Mesangial cell (primary cell): ENCODE results near the gene RASSF4. TPM values are rescaled to one million over a fixed set of nuclear protein-coding genes. Genes with fewer than 3 reads are reported as not detected.

Experiments
- total RNA-seq: library from RNA; depleted of rRNA; stranded (reverse); fragments of >200 nt; gene quantifications from 2 replicates; pipeline ENCODE4 v1.2.3, GENCODE V29; 2015

Gene RASSF4
- 12.9 and 38.3 TPM in 2 replicates for total RNA-seq

GRCh38 chr10:44959247-44960087, at the start of gene RASSF4:
Gene RASSF4 (plus strand): TSS chr10:44959802. CDS start chr10:44970203, 10,401 bp downstream.

GRCh38 chr10:44911081-44911540, 48.5 kb upstream of the RASSF4 start, which contains the start of gene TMEM72:
Gene TMEM72 (plus strand): TSS chr10:44911337. CDS start chr10:44911513, 176 bp downstream.

GRCh38 chr10:44978570-44979280, 19.1 kb downstream of the RASSF4 start, which contains the start of gene DEPP1:
Gene DEPP1 (minus strand): TSS chr10:44978809. CDS start chr10:44978030, 779 bp downstream.

GRCh38 chr10:45000752-45001380, 41.3 kb downstream of the RASSF4 start, which contains the start of gene ZNF22:
Gene ZNF22 (plus strand): TSS chr10:45000923. CDS start chr10:45003369, 2,446 bp downstream.

Other genes with a start within 250 kb of the RASSF4 start
- gene TMEM72, start 48.5 kb upstream of the RASSF4 start, total RNA-seq: 0.25 TPM in 1 of 2 replicates, not detected in the other
- gene DEPP1, start 19.0 kb downstream of the RASSF4 start, total RNA-seq: 7.3 and 10.5 TPM in 2 replicates
- gene ZNF22, start 41.1 kb downstream of the RASSF4 start, total RNA-seq: 11.8 and 17.6 TPM in 2 replicates